ENCODE data around the gene ATP13A4. TPM values are rescaled to one million over a fixed set of nuclear protein-coding genes. Genes with fewer than 3 reads are reported as not detected.

Gene ATP13A4
- total RNA-seq, 2 experiments from 2014 or later: 0.44 to 2.5 TPM

- CTCF ChIA-PET (ENCODE audit: unreplicated experiment): no interaction called here
- DNase-seq (ENCODE audit: low spot score): no peak
- Histone ChIP-seq H3K4me2 (ENCODE audit: low read length) (no peak overlapping the region), H3K27ac (ENCODE audit: low read depth, low read length, poor library complexity, severe bottlenecking) (no peak overlapping the region), H3K79me2 (ENCODE audit: insufficient read depth, low read depth, low read length) (no peaks in the 10 kb centered on the region), H3K36me3 (ENCODE audit: insufficient read depth, low read length) (no peaks in the 10 kb centered on the region), H2AFZ (ENCODE audit: low read length) (no peak overlapping the region), H3K9me3 (ENCODE audit: low read length) (no peaks in the 10 kb centered on the region), H3K4me1 (ENCODE audit: insufficient read depth, low read length, poor library complexity, severe bottlenecking) (no peaks in the 10 kb centered on the region), H3K9me2 (ENCODE audit: insufficient read depth, low read length) (no peaks in the 10 kb centered on the region), H4K20me1 (ENCODE audit: insufficient read depth, low read length) (no peaks in the 10 kb centered on the region), H3K4me3 (ENCODE audit: low read depth, low read length, poor library complexity, severe bottlenecking) (no peak overlapping the region)
- no peak for TF ChIP-seq EZH2phosphoT487 (IDR thresholded peaks at IDR 0.05; ENCODE audit: borderline replicate concordance, low read depth, low read length)
- TF ChIP-seq, protein P1, sequence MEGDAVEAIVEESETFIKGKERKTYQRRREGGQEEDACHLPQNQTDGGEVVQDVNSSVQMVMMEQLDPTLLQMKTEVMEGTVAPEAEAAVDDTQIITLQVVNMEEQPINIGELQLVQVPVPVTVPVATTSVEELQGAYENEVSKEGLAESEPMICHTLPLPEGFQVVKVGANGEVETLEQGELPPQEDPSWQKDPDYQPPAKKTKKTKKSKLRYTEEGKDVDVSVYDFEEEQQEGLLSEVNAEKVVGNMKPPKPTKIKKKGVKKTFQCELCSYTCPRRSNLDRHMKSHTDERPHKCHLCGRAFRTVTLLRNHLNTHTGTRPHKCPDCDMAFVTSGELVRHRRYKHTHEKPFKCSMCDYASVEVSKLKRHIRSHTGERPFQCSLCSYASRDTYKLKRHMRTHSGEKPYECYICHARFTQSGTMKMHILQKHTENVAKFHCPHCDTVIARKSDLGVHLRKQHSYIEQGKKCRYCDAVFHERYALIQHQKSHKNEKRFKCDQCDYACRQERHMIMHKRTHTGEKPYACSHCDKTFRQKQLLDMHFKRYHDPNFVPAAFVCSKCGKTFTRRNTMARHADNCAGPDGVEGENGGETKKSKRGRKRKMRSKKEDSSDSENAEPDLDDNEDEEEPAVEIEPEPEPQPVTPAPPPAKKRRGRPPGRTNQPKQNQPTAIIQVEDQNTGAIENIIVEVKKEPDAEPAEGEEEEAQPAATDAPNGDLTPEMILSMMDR (conservative IDR thresholded peaks at IDR 0.05; ENCODE audit: low read length): no peak
- POLR2A ChIA-PET: no interaction called here
- no TSS peak for BruUV-seq (replicated peaks)
- intact Hi-C loops (cut with micrococcal nuclease; ENCODE audit: unreplicated experiment): no loop called here
Observed at GRCh38 chr3:193520738-193521137, 34.0 kb downstream of the ATP13A4 start.

- no peak overlapping the region for H3K4me2 ChIP-seq (ENCODE audit: low read length)
- CTCF ChIA-PET (ENCODE audit: unreplicated experiment): no interaction called here
- H3K36me3 ChIP-seq (ENCODE audit: insufficient read depth, low read length): no peaks in the 10 kb centered on the region
- no peaks in the 10 kb centered on the region for H3K4me1 ChIP-seq (ENCODE audit: insufficient read depth, low read length, poor library complexity, severe bottlenecking)
- no peaks in the 10 kb centered on the region for H3K9me3 ChIP-seq (ENCODE audit: low read length)
- no peak overlapping the region for H3K4me3 ChIP-seq (ENCODE audit: low read depth, low read length, poor library complexity, severe bottlenecking)
- H4K20me1 ChIP-seq (ENCODE audit: insufficient read depth, low read length): no peaks in the 10 kb centered on the region
- no peak for TF ChIP-seq EZH2phosphoT487 (IDR thresholded peaks at IDR 0.05; ENCODE audit: borderline replicate concordance, low read depth, low read length)
- TF ChIP-seq, protein P1 (conservative IDR thresholded peaks at IDR 0.05; ENCODE audit: low read length): no peak
- no peaks in the 10 kb centered on the region for H3K9me2 ChIP-seq (ENCODE audit: insufficient read depth, low read length)
- H2AFZ ChIP-seq (ENCODE audit: low read length): no peak overlapping the region
- BruUV-seq (replicated peaks): no TSS peak
- POLR2A ChIA-PET: interaction anchor here (0.6 kb wide), 1 partner anchor 36 kb away, joined by 3 read pairs; no protein-coding TSS in a partner anchor
- no peak for DNase-seq (ENCODE audit: low spot score)
- H3K79me2 ChIP-seq (ENCODE audit: insufficient read depth, low read depth, low read length): no peaks in the 10 kb centered on the region
- intact Hi-C loops (cut with micrococcal nuclease; ENCODE audit: unreplicated experiment): no loop called here
- no peak overlapping the region for H3K27ac ChIP-seq (ENCODE audit: low read depth, low read length, poor library complexity, severe bottlenecking)
Observed at GRCh38 chr3:193515966-193516365, 38.7 kb downstream of the ATP13A4 start.

- no peaks in the 10 kb centered on the region for H3K36me3 ChIP-seq (ENCODE audit: insufficient read depth, low read length)
- H3K4me3 ChIP-seq (ENCODE audit: low read depth, low read length, poor library complexity, severe bottlenecking): no peak overlapping the region
- H3K79me2 ChIP-seq (ENCODE audit: insufficient read depth, low read depth, low read length): no peaks in the 10 kb centered on the region
- no peaks in the 10 kb centered on the region for H4K20me1 ChIP-seq (ENCODE audit: insufficient read depth, low read length)
- H2AFZ ChIP-seq (ENCODE audit: low read length): no peak overlapping the region
- no peaks in the 10 kb centered on the region for H3K9me3 ChIP-seq (ENCODE audit: low read length)
- no peaks in the 10 kb centered on the region for H3K4me1 ChIP-seq (ENCODE audit: insufficient read depth, low read length, poor library complexity, severe bottlenecking)
- ChIA-PET POLR2A (no interaction called here), CTCF (ENCODE audit: unreplicated experiment) (no interaction called here)
- TF ChIP-seq, protein P1 (conservative IDR thresholded peaks at IDR 0.05; ENCODE audit: low read length): no peak
- no peak for TF ChIP-seq EZH2phosphoT487 (IDR thresholded peaks at IDR 0.05; ENCODE audit: borderline replicate concordance, low read depth, low read length)
- no peak for DNase-seq (ENCODE audit: low spot score)
- H3K4me2 ChIP-seq (ENCODE audit: low read length): no peak overlapping the region
- H3K9me2 ChIP-seq (ENCODE audit: insufficient read depth, low read length): no peaks in the 10 kb centered on the region
- no peak overlapping the region for H3K27ac ChIP-seq (ENCODE audit: low read depth, low read length, poor library complexity, severe bottlenecking)
- no TSS peak for BruUV-seq (replicated peaks)
- intact Hi-C loops (cut with micrococcal nuclease; ENCODE audit: unreplicated experiment): no loop called here
Observed at GRCh38 chr3:193510154-193510553, 44.5 kb downstream of the ATP13A4 start.
